ENCODE measurements around the gene RET.
"Not testable (repeated sequence)": the region's sequence is repeated elsewhere in the genome, so short reads cannot be mapped to it uniquely, and the experiment has no call there.

The RET gene

DNA sequence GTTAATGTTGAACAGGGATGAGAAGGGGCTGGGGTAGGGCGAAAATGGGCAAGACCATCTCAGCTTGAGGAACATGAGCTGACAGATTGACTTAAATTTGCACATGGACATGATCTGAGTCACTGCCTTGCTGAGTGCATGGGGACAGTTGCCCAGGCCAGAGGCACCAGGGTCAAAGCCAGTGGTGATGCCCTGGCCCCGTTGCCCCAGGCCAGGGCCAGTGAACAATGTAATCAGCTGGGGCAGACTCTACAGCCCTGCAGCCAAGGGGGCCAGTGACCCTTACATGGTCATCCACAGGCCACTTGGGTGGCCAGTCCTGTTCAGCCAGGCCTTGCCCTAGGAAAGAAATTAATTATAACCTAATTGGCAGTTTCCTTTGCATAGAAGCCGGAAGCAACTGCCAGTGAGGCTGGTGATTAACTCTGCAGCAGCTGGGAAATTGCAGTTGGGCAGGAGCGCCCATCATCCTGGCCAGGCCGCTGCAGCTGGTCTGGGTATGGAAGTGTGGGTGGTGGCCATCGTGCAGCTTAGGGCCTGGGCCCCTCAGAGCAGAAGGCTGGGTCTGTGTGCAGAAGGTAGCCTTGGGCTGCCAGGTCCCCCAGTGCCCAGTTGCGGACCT, 9.6 kb downstream of the RET start:
- Histone ChIP-seq H3K4me3 (ENCODE audit: low read depth in 1 of 2, low read length in 2 of 2) (no peak overlapping the region), H3K27me3 (ENCODE audit: low read depth, low read length) (no peaks in the 10 kb centered on the region), H3K36me3 (ENCODE audit: control insufficient read depth in 1 of 2, insufficient read depth in 2 of 2, low read length in 2 of 2) (no peaks in the 10 kb centered on the region), H3K27ac (ENCODE audit: low read length) (no peak overlapping the region), H3K9me3 (ENCODE audit: control insufficient read depth in 1 of 2, low read length in 2 of 2) (no peaks in the 10 kb centered on the region), H3K4me1 (ENCODE audit: control insufficient read depth in 1 of 2, insufficient read depth in 2 of 2, low read length in 2 of 2) (no peaks in the 10 kb centered on the region)

DNA sequence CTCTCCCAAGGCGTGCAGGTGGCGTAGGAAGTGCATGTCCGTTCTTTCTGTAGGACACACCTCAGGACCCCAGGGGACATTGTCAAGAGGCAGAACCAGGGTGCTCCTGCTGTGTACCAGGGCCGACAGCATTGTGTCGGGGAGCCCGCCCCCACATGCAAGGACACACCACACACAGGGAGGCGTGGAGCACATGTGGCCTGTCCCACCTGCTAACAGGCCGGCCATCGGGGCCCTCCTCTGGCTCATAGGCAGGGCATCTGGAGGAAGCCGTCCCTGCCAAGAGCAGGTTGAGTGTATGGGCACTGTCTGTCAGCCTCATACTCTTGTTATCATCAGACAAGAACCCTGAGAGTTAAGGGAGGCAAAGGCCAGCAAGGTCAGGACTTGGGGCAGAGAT, 12.7 kb downstream of the RET start:
- Histone ChIP-seq H3K9me3 (ENCODE audit: control insufficient read depth in 1 of 2, low read length in 2 of 2) (no peaks in the 10 kb centered on the region), H3K27me3 (ENCODE audit: low read depth, low read length) (no peaks in the 10 kb centered on the region), H3K4me3 (ENCODE audit: low read depth in 1 of 2, low read length in 2 of 2) (no peak overlapping the region), H3K4me1 (ENCODE audit: control insufficient read depth in 1 of 2, insufficient read depth in 2 of 2, low read length in 2 of 2) (no peaks in the 10 kb centered on the region), H3K27ac (ENCODE audit: low read length) (no peak overlapping the region), H3K36me3 (ENCODE audit: control insufficient read depth in 1 of 2, insufficient read depth in 2 of 2, low read length in 2 of 2) (no peaks in the 10 kb centered on the region)

DNA sequence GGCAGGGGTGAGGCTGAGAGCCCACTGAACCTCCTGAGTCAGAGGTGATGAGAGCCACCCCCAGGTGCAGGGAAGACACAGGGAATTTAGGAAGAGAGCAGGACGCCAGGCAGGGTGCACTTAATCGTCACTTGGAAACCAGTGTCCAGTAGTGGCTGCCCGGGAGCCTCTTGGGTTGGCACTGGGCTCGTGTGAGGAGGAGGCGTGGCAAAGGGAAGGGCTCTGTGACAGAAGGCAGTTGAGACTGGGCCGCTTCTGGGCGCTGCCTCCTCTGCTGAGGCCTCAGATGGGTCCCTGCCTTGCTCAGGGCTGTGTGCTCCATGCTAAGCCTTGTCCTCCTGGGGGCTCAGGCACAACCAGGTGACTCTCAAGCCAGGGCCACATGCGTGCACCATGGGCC, 13.3 kb downstream of the RET start:
- Histone ChIP-seq H3K27ac (ENCODE audit: low read length) (no peak overlapping the region), H3K9me3 (ENCODE audit: control insufficient read depth in 1 of 2, low read length in 2 of 2) (no peaks in the 10 kb centered on the region), H3K4me1 (ENCODE audit: control insufficient read depth in 1 of 2, insufficient read depth in 2 of 2, low read length in 2 of 2) (no peaks in the 10 kb centered on the region), H3K4me3 (ENCODE audit: low read depth in 1 of 2, low read length in 2 of 2) (no peak overlapping the region), H3K27me3 (ENCODE audit: low read depth, low read length) (no peaks in the 10 kb centered on the region), H3K36me3 (ENCODE audit: control insufficient read depth in 1 of 2, insufficient read depth in 2 of 2, low read length in 2 of 2) (no peaks in the 10 kb centered on the region)

DNA sequence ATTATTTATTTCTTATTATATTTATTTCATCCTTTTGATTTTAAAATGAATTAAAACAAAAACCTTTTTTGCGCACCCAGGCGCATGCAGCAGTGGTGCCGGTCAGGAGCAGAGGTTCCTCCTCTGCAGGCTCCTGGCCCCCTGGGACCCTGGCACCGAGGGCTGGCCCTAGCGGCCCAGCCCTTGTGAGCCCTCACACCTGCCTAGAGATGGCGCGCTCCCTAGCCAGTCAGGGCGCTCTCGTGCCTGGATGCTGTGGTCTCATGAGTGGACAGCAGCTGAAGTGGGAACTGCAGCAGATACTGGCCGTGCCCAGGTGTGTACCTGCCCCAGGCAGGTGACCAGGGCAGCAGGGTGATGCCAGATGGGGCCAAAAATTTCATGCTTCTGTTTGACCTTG, 13.8 kb downstream of the RET start:
- Histone ChIP-seq H3K4me1 (ENCODE audit: control insufficient read depth in 1 of 2, insufficient read depth in 2 of 2, low read length in 2 of 2) (no peaks in the 10 kb centered on the region), H3K36me3 (ENCODE audit: control insufficient read depth in 1 of 2, insufficient read depth in 2 of 2, low read length in 2 of 2) (no peaks in the 10 kb centered on the region), H3K27me3 (ENCODE audit: low read depth, low read length) (no peaks in the 10 kb centered on the region), H3K9me3 (ENCODE audit: control insufficient read depth in 1 of 2, low read length in 2 of 2) (no peaks in the 10 kb centered on the region), H3K27ac (ENCODE audit: low read length) (no peak overlapping the region), H3K4me3 (ENCODE audit: low read depth in 1 of 2, low read length in 2 of 2) (no peak overlapping the region)

DNA sequence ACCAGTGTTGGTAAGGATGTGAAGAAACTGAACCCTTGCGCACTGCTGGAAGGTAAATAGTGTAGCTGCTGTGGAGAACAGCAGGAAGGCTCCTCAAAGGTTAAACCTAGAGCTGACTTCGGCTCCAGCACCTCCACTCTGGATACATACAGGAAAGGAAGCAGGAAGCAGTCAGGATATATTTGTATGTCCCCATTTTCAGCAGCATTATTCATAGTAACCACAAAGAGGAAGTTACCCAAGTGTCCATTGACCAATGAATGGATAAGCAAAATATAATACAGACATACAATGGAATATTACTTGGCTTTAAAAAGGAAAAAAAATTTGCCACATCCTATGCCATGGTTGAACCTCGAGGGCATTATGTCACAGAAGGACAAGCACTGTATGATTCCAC, 15.0 kb downstream of the RET start:
- Histone ChIP-seq H3K36me3 (ENCODE audit: control insufficient read depth in 1 of 2, insufficient read depth in 2 of 2, low read length in 2 of 2) (no peaks in the 10 kb centered on the region), H3K27me3 (ENCODE audit: low read depth, low read length) (no peaks in the 10 kb centered on the region), H3K9me3 (ENCODE audit: control insufficient read depth in 1 of 2, low read length in 2 of 2) (no peaks in the 10 kb centered on the region)

DNA sequence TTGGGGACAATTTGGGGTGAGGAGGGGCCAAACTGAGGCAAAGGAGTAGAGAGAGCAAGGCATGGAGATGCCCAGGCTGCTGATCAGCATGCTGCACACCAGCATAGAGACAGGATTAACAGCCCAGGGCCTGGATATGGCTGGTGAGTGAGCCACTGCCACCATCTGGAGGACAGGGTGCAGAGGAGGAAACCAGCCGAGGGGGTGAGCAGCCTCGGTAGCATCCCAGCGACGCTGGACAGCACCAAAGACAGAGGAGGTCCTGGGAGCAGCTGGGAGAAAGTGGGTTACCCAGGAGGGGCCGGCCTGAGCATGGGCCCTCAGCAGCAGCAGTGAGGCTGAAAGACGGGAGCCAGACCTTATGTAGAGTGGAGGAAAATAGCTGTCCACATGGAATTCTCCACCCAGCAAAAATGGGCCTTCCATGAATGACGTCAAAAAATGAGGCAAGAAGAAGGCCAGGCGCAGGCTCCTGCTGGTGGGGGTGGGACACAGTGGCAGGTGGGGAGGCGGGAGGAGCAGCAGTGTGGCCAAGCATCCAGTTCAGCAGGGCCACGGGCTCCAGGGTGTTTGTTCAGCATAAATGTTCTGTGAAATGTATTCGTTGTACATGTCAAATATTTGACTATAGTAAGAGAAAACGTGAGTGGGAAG, 16.7 kb downstream of the RET start:
- H3K27ac ChIP-seq (ENCODE audit: low read length) = no peak overlapping the region
- no peaks in the 10 kb centered on the region for H3K36me3 ChIP-seq (ENCODE audit: control insufficient read depth in 1 of 2, insufficient read depth in 2 of 2, low read length in 2 of 2)
- no peaks in the 10 kb centered on the region for H3K27me3 ChIP-seq (ENCODE audit: low read depth, low read length)
- H3K4me1 ChIP-seq (ENCODE audit: control insufficient read depth in 1 of 2, insufficient read depth in 2 of 2, low read length in 2 of 2) = no peaks in the 10 kb centered on the region
- no peaks in the 10 kb centered on the region for H3K9me3 ChIP-seq (ENCODE audit: control insufficient read depth in 1 of 2, low read length in 2 of 2)
- H3K4me3 ChIP-seq (ENCODE audit: low read depth in 1 of 2, low read length in 2 of 2) = no peak overlapping the region

More for the DNA sequence above, 15.0 kb downstream of the RET start:
- no peak overlapping the region for H3K4me3 ChIP-seq (ENCODE audit: low read depth in 1 of 2, low read length in 2 of 2)
- no peaks in the 10 kb centered on the region for H3K4me1 ChIP-seq (ENCODE audit: control insufficient read depth in 1 of 2, insufficient read depth in 2 of 2, low read length in 2 of 2)
- no peak overlapping the region for H3K27ac ChIP-seq (ENCODE audit: low read length)

DNA sequence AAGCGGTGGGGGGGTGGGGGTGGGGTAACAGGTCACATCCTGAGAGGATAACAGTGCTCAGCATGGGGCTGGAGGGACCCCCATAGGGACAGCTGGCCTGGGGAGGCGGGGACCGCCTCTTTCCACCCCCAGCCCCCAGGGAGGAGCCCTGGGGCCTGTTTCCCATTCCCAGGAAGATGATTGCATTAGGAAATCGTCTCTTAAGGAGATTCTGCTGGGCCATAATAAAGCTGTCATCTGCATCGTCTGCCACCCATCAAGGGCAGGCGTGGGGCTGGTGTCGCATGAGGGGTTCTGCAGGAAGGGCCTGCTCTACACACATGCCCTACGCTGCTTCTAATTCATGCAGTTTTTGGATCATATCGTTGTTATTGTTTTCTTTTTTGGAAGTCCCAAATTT, 17.2 kb downstream of the RET start:
- H3K9me3 ChIP-seq (ENCODE audit: control insufficient read depth in 1 of 2, low read length in 2 of 2) = no peaks in the 10 kb centered on the region
- H3K36me3 ChIP-seq (ENCODE audit: control insufficient read depth in 1 of 2, insufficient read depth in 2 of 2, low read length in 2 of 2) = no peaks in the 10 kb centered on the region
- no peak overlapping the region for H3K4me3 ChIP-seq (ENCODE audit: low read depth in 1 of 2, low read length in 2 of 2)
- no peaks in the 10 kb centered on the region for H3K4me1 ChIP-seq (ENCODE audit: control insufficient read depth in 1 of 2, insufficient read depth in 2 of 2, low read length in 2 of 2)
- H3K27ac ChIP-seq (ENCODE audit: low read length) = no peak overlapping the region
- no peaks in the 10 kb centered on the region for H3K27me3 ChIP-seq (ENCODE audit: low read depth, low read length)

DNA sequence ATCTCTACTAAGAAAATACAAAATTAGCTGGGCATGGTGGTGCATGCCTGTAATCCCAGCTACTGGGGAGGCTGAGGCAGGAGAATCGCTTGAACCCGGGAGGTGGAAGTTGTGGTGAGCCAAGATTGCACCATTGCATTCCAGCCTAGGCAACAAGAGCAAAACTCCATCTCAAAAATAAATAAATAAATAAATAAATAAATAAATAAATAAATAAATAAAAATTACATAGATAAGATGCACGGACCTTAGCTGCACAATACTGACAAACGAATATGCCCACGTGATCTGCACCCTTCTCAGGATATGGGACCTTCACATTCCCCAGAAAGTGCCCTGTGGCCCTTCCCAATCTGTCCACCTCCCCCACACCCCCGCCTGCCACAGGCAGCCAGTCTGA, 22.5 kb downstream of the RET start:
- not testable (repeated sequence) for H3K36me3 ChIP-seq (ENCODE audit: control insufficient read depth in 1 of 2, insufficient read depth in 2 of 2, low read length in 2 of 2); H3K27me3 ChIP-seq (ENCODE audit: low read depth, low read length); H3K4me3 ChIP-seq (ENCODE audit: low read depth in 1 of 2, low read length in 2 of 2); H3K9me3 ChIP-seq (ENCODE audit: control insufficient read depth in 1 of 2, low read length in 2 of 2); H3K4me1 ChIP-seq (ENCODE audit: control insufficient read depth in 1 of 2, insufficient read depth in 2 of 2, low read length in 2 of 2); H3K27ac ChIP-seq (ENCODE audit: low read length)

DNA sequence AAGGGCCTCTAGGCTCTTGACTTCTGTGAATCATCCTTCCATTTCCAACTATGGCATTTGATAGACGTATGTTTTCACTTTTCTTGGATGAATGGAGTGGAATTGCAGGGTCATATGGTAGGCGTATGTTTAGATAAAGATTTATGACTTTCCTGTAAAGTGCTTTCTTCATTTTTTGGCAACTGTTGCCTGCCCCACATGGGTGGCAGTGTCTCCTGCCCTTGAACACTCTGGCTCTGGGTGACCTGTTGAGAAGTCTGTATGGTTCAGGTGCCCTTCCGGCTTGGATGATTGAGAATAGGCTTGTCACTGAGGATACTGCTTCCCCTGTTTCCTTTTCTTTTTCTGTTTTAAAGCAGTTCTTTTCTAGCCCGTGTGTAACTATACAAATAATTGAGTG, 23.1 kb downstream of the RET start:
- no peaks in the 10 kb centered on the region for H3K27me3 ChIP-seq (ENCODE audit: low read depth, low read length)
- H3K36me3 ChIP-seq (ENCODE audit: control insufficient read depth in 1 of 2, insufficient read depth in 2 of 2, low read length in 2 of 2) = no peaks in the 10 kb centered on the region
- no peak overlapping the region for H3K4me3 ChIP-seq (ENCODE audit: low read depth in 1 of 2, low read length in 2 of 2)
- no peaks in the 10 kb centered on the region for H3K9me3 ChIP-seq (ENCODE audit: control insufficient read depth in 1 of 2, low read length in 2 of 2)
- peaks cover 0 to 5% of the 10 kb centered on the region in 2 donors for H3K4me1 ChIP-seq (ENCODE audit: control insufficient read depth in 1 of 2, insufficient read depth in 2 of 2, low read length in 2 of 2)
- H3K27ac ChIP-seq (ENCODE audit: low read length) = no peak overlapping the region

DNA sequence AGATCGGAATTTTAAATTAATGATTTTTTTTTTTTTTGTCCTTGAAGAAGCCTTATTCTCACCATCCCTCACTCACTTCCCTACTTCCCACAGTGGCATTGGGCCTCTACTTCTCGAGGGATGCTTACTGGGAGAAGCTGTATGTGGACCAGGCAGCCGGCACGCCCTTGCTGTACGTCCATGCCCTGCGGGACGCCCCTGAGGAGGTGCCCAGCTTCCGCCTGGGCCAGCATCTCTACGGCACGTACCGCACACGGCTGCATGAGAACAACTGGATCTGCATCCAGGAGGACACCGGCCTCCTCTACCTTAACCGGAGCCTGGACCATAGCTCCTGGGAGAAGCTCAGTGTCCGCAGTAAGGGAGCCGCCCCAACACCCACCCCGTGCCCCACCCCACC, 23.5 kb downstream of the RET start:
- no peaks in the 10 kb centered on the region for H3K27me3 ChIP-seq (ENCODE audit: low read depth, low read length)
- no peaks in the 10 kb centered on the region for H3K36me3 ChIP-seq (ENCODE audit: control insufficient read depth in 1 of 2, insufficient read depth in 2 of 2, low read length in 2 of 2)

DNA sequence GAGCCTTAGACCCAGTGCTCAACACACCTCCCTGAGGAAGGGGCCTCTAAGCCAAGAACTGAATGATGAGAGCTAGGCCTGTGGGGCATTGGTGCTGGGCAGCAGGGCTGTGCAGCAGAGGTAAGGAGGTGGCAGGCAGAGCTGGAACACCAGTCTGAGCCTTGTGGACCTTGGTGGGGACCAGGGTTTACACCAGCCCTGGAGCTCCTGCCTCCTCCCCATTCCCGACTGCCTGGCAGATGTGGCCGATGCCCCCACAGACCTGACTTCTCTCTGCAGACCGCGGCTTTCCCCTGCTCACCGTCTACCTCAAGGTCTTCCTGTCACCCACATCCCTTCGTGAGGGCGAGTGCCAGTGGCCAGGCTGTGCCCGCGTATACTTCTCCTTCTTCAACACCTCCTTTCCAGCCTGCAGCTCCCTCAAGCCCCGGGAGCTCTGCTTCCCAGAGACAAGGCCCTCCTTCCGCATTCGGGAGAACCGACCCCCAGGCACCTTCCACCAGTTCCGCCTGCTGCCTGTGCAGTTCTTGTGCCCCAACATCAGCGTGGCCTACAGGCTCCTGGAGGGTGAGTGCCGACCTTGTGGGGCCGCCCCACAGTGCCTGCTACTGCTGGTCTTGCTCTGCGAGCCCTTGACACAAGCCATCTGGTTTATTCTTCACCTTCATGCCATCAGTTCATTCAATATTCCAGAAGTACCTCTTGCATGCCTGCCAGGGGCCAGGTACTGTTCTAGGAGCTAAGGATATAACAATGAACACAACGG, 25.4 kb downstream of the RET start:
- Histone ChIP-seq H3K4me3 (ENCODE audit: low read depth in 1 of 2, low read length in 2 of 2) (no peak overlapping the region), H3K27ac (ENCODE audit: low read length) (no peak overlapping the region), H3K4me1 (ENCODE audit: control insufficient read depth in 1 of 2, insufficient read depth in 2 of 2, low read length in 2 of 2) (peaks cover 0 to 12% of the 10 kb centered on the region in 2 donors), H3K27me3 (ENCODE audit: low read depth, low read length) (no peaks in the 10 kb centered on the region), H3K9me3 (ENCODE audit: control insufficient read depth in 1 of 2, low read length in 2 of 2) (no peaks in the 10 kb centered on the region), H3K36me3 (ENCODE audit: control insufficient read depth in 1 of 2, insufficient read depth in 2 of 2, low read length in 2 of 2) (no peaks in the 10 kb centered on the region)

More for the DNA sequence above, 23.5 kb downstream of the RET start:
- Histone ChIP-seq H3K4me3 (ENCODE audit: low read depth in 1 of 2, low read length in 2 of 2) (no peak overlapping the region), H3K4me1 (ENCODE audit: control insufficient read depth in 1 of 2, insufficient read depth in 2 of 2, low read length in 2 of 2) (peaks cover 0 to 7% of the 10 kb centered on the region in 2 donors), H3K9me3 (ENCODE audit: control insufficient read depth in 1 of 2, low read length in 2 of 2) (no peaks in the 10 kb centered on the region), H3K27ac (ENCODE audit: low read length) (no peak overlapping the region)
